Body of pancreas (tissue), 4 donors: ENCODE measurements around the gene SCGB2A2. TPM values are rescaled to one million over a fixed set of nuclear protein-coding genes. Genes with fewer than 3 reads are reported as not detected.

Experiments used
- ATAC-seq: fragments of 150-250 bp; one replicate; pipeline ENCODE4 v1.9.1; 2016
- DNase-seq, 4 donors: peaks; one replicate each; pipeline ENCODE4 v3.0.0-alpha.2; 2019
- H3K27ac ChIP-seq, 4 donors: fragments of 200-600 bp; sonication (generic); 1 replicate in 3 of 4; 2 replicates in 1 of 4; pipeline versions ENCODE4 v1.5.1 to v1.6.1; 2016 to 2019; ENCODE audit warnings: mild to moderate bottlenecking in 1 of 4, mixed read lengths in 1 of 4, moderate library complexity in 1 of 4
- H3K27me3 ChIP-seq, 2 donors: fragments of 200-600 bp; sonication (generic); one replicate each; pipeline ENCODE4 v1.6.0; 2016; ENCODE audit warnings: mild to moderate bottlenecking in 1 of 2
- H3K36me3 ChIP-seq, 2 donors: fragments of 200-600 bp; sonication (generic); replicated peaks in 1 of 2; 2 replicates each; pipeline ENCODE4 v1.5.1; 2016; ENCODE audit warnings: low read depth in 2 of 2; ENCODE audit not compliant: insufficient read depth in 1 of 2
- H3K4me1 ChIP-seq: fragments of 200-600 bp; sonication (generic); one replicate; pipeline ENCODE4 v1.6.0; 2016
- H3K4me3 ChIP-seq, 2 donors: fragments of 200-600 bp; sonication (generic); 1 replicate in 1 of 2; 2 replicates in 1 of 2; pipeline ENCODE4 v1.5.1; 2016 to 2019
- H3K9me3 ChIP-seq, 3 donors: fragments of 200-600 bp; sonication (generic); 1 replicate in 2 of 3; 2 replicates in 1 of 3; pipeline ENCODE4 v1.5.1; 2016
- CTCF ChIP-seq, 7 experiments: fragments of 450-650 bp in 4 of 7; fragments of 200-600 bp in 3 of 7; sonication (generic) in 3 of 7; IDR thresholded peaks; one replicate each; pipeline ENCODE4 v1.5.1; 2016 to 2019; ENCODE audit warnings: antibody characterized with exemption in 7 of 7
- POLR2A ChIP-seq, 3 donors: fragments of 450-650 bp; IDR thresholded peaks; one replicate each; pipeline ENCODE4 v1.6.1; 2016; ENCODE audit warnings: antibody characterized with exemption in 3 of 3, mild to moderate bottlenecking in 2 of 3
- WGBS, 2 donors: methylation state at CpG; one replicate each; pipeline ENCODE4 v1.1.5; 2017; 5-methylcytosine and 5-hydroxymethylcytosine counted together
- intact Hi-C: fragments of 100-400 bp; cut with DNase I; formaldehyde crosslinking; loops from one replicate; pipeline ENCODE4 v1.15.1; 2023
- total RNA-seq, 2 donors: library from RNA; depleted of rRNA; stranded (reverse); fragments of >200 nt; gene quantifications; one replicate each; pipeline ENCODE4 v1.1.0, GENCODE V29; 2016

The SCGB2A2 gene
- total RNA-seq, 2 donors from 2014 or later, result not detected

GRCh38 chr11:62251698-62252097 is 18.3 kb upstream of the SCGB2A2 start:
- intact Hi-C loops, result no loop called here
- H3K4me1 ChIP-seq, result no peaks in the 10 kb centered on the region
- TF ChIP-seq CTCF (IDR thresholded peaks at IDR 0.05) (no peak), POLR2A (IDR thresholded peaks at IDR 0.05) (no peak)

GRCh38 chr11:62253999-62254542 is 15.9 kb upstream of the SCGB2A2 start:
- no peak overlapping the region for H3K4me3 ChIP-seq
- DNase-seq, result no peak

More at GRCh38 chr11:62251698-62252097, 18.3 kb upstream of the SCGB2A2 start:
- no peak for ATAC-seq
- H3K27ac ChIP-seq, result no peak overlapping the region
- 38 to 39% methylated on average over 4 of the region's 4 CpGs for WGBS, 2 donors
- no peak for DNase-seq
- H3K27me3 ChIP-seq, result no peaks in the 10 kb centered on the region
- peaks cover 0 to 31% (median 0%) of the 10 kb centered on the region in 3 donors for H3K9me3 ChIP-seq
- H3K4me3 ChIP-seq, result no peak overlapping the region
- no peaks in the 10 kb centered on the region for H3K36me3 ChIP-seq

GRCh38 chr11:62256281-62256680 is 13.7 kb upstream of the SCGB2A2 start:
- ATAC-seq, result no peak
- 81 to 83% methylated on average over 2 of the region's 2 CpGs for WGBS, 2 donors
- no peak overlapping the region for H3K4me3 ChIP-seq
- no peak for DNase-seq
- TF ChIP-seq CTCF (IDR thresholded peaks at IDR 0.05) (no peak), POLR2A (IDR thresholded peaks at IDR 0.05) (no peak)
- no peaks in the 10 kb centered on the region for H3K36me3 ChIP-seq
- no peaks in the 10 kb centered on the region for H3K4me1 ChIP-seq
- peaks cover 0 to 21% (median 0%) of the 10 kb centered on the region in 3 donors for H3K9me3 ChIP-seq
- H3K27me3 ChIP-seq, result no peaks in the 10 kb centered on the region
- intact Hi-C loops, result no loop called here
- no peak overlapping the region for H3K27ac ChIP-seq

More at GRCh38 chr11:62253999-62254542, 15.9 kb upstream of the SCGB2A2 start:
- Histone ChIP-seq H3K9me3 (peaks cover 0 to 31% (median 0%) of the 10 kb centered on the region in 3 donors), H3K36me3 (no peaks in the 10 kb centered on the region), H3K27ac (no peak overlapping the region), H3K4me1 (no peaks in the 10 kb centered on the region), H3K27me3 (no peaks in the 10 kb centered on the region)
- intact Hi-C loops, result no loop called here
- no peak for ATAC-seq
- 83 to 96% methylated on average over 3 of the region's 3 CpGs for WGBS, 2 donors
- no peak for TF ChIP-seq CTCF (IDR thresholded peaks at IDR 0.05)
- no peak for TF ChIP-seq POLR2A (IDR thresholded peaks at IDR 0.05)

GRCh38 chr11:62260261-62260953 is 9.6 kb upstream of the SCGB2A2 start:
- Histone ChIP-seq H3K36me3 (no peaks in the 10 kb centered on the region), H3K4me3 (no peak overlapping the region), H3K27ac (no peak overlapping the region), H3K9me3 (no peaks in the 10 kb centered on the region), H3K4me1 (no peaks in the 10 kb centered on the region), H3K27me3 (no peaks in the 10 kb centered on the region)
- 51 to 61% methylated on average over 6 of the region's 6 CpGs for WGBS, 2 donors
- TF ChIP-seq POLR2A (IDR thresholded peaks at IDR 0.05) (no peak), CTCF (IDR thresholded peaks at IDR 0.05) (no peak)
- intact Hi-C loops, result no loop called here
- ATAC-seq (no peak), DNase-seq (no peak)

- 71 to 79% methylated on average over 1 of the region's 1 CpG for WGBS, 2 donors
- TF ChIP-seq POLR2A (IDR thresholded peaks at IDR 0.05) (no peak), CTCF (IDR thresholded peaks at IDR 0.05) (no peak)
- intact Hi-C loops, result no loop called here
Measured at GRCh38 chr11:62264004-62264403, 6.0 kb upstream of the SCGB2A2 start.

More at GRCh38 chr11:62264004-62264403, 6.0 kb upstream of the SCGB2A2 start:
- no peaks in the 10 kb centered on the region for H3K27me3 ChIP-seq
- no peaks in the 10 kb centered on the region for H3K9me3 ChIP-seq
- no peaks in the 10 kb centered on the region for H3K4me1 ChIP-seq
- ATAC-seq (no peak), DNase-seq (no peak)
- H3K27ac ChIP-seq, result no peak overlapping the region
- no peaks in the 10 kb centered on the region for H3K36me3 ChIP-seq
- H3K4me3 ChIP-seq, result no peak overlapping the region
